HG03354 (cell line): Measurements from ENCODE around the gene SETX.

Source experiments
- ATAC-seq: cut with Tn5 transposase; IDR thresholded peaks from one replicate; pipeline ENCODE4 v1.9.1; 2021; ENCODE audit warnings: mild to moderate bottlenecking; ENCODE audit not compliant: unreplicated experiment, poor library complexity, severe bottlenecking

The SETX gene

DNA sequence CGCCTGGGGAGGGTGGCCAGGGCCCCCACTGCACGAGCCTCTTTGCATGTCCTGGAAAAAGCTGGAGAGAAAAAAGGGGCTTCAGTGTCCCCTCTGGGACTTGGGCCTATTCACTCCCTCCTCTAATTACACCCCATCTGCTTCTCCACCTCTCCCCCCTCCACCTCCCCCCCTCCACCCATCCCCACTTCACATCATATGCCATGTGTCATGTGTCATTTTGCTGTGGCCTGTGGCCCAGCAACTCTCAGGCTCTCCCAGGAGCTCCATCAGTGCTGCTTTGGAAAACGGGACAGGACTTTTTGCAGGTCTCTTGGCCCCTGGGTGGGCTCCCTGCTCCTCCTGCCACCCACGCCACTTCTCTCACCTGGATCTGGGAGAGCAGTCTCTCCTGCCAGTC lies 124.2 kb downstream of the SETX start:
- no peak for ATAC-seq

DNA sequence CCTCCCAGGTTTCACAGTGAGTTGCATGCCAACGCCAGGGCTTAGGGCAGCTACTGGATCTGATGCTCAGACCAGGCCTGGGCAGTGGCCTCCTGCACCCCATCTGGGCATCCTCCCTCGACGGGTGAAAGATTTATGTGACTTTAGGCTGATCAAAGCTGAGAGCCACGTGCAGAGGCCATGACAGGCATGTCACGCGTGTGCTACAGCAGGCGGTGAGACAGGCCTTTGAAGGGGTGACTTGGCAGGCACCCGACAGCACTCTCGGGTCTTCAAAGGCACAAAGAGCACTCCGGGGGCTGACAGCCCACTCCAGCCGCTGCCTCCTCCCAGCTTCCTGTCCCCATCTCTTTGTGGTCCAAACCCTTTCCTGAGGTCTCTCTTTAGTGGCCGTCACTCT lies 126.7 kb downstream of the SETX start:
- ATAC-seq = no peak

DNA sequence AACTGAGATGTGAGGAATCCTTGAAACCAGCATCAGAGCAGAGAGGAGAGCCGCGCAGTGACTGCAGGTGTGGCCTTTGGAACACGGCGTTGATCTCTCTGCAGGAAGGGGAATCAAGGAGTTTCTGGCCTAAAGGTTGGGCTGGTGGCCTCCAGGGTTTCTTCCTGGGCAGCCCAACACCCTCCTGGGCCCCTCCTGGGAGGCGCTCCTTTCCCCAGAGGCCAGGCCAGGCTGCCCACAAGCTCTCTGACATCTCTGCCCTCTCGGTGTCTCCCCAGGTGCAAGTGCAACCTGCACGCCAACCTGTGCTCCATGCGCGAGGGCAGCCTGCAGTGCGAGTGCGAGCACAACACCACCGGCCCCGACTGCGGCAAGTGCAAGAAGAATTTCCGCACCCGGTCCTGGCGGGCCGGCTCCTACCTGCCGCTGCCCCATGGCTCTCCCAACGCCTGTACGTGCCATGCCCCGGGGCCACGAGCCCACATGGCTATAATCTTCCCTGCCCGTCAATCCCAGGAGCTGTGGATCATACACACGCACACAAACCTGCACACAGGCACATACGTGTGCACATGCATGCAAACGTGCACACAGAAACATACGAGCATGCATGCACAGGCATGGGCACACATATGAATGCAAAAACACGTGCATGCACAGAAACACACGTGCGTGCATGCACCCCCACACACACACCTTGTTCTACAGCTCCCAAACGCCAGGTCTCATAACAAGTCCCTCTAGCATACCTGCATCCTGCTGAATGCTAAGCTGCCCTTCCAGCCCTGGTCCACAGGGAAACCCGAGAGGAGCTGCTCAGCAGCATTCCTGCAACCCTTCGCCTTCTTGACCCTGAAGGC lies 128.0 kb downstream of the SETX start:
- ATAC-seq = no peak

DNA sequence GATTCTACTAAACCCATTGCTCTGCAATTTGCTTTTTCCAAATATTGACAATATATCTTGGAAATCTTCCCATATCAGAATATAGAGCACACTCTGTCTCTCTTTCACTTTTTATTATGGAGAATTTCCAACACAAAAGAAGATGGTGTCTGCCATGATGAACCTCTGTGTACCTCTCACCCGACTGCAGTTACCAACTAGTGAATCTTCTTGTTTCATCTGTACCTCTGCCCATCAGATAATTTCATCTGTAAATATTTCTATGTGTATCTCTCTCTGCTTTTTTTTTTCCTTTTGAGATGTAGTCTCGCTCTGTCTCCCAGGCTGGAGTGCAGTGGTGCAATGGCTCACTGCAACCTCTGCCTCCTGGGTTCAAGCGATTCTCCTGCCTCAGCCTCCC lies 130.1 kb downstream of the SETX start:
- no peak for ATAC-seq

- no peak for ATAC-seq
These were observed 132.8 kb downstream of the SETX start for GRCh38 chr9:132221941-132222340.

DNA sequence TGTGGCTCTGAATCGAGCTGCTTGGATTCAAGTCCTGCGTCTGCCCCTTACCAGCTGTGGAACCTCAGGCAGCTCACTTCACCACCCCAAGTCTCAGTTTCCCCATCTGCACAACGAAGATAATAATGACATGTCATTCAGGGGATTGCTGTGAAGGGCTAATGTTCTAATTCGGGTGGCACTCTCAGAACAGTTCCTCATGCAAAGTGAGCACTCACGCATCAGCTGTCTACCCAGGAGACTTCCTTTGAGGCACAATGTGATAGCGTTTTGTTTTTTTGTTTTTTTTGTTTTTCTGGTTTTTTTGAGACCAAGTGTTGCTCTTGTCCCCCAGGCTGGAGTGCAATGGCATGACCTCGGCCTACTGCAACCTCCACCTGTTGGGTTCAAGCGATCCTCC lies 136.6 kb downstream of the SETX start:
- ATAC-seq = no peak

- ATAC-seq = no peak
These were observed 137.7 kb downstream of the SETX start for GRCh38 chr9:132216861-132217619.

DNA sequence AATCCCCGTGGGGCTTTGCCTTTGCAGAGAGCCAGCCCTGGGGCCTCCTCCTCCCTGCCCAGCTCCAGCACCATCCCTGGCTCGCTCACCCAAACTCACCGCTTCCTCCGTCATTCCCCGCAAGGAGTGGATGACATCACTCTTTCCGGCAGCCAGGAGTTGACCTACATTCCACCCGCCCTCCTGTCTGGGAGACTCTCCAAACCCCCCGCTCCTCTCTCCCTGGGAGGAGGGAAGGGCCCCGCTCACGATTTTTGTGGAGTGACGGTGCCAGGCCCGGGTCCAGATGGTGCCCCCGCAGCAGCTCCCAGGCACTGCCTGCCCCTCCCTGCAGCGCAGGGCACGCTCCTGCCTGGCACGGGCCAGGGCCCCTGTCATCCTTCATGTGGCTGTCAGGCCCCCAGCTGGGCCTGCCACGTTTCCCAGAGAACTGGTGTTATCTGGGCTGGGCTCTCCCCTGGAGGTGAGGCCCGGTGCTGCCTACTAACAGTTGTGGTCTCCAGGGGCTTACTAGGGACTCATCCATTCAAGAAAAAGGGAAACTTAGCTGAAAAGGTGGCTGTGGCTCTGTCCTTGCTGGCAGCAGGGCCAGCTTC lies 140.7 kb downstream of the SETX start:
- no peak for ATAC-seq

DNA sequence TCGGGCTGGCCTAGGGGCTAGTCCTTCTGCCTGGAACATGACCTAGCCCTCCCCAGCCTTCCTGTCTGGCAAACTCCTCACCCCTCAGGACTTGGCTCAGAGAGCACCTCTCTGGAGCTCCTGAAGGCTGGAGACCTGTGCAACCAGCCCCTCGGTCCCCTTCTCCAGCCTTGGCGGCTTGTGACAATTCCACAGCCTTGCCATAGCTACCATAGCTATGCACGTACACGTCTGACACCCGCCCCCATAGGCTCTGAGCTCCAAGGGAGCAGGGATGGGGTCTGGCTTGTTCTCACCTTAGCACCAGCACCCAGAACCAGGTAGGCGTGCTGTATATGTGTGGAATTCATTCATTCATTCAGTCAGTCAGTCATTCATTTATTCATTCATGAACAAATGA lies 143.2 kb downstream of the SETX start:
- ATAC-seq = no peak
